Measurements from ENCODE around the gene ZNF764.

- TF ChIP-seq CTCF (IDR thresholded peaks at IDR 0.05; ENCODE audit: insufficient read depth, low read length, poor library complexity, severe bottlenecking) (no peak), EZH2phosphoT487 (conservative IDR thresholded peaks at IDR 0.05; ENCODE audit: low read length) (no peak)
Observed at GRCh38 chr16:30581457-30581856, 23.3 kb upstream of the ZNF764 start.
